GM19193 (cell line): Measurements from ENCODE around the gene FSCN2.

Experiments used
- POLR2A ChIP-seq: IDR thresholded peaks from 4 replicates; pipeline ENCODE4 v1.6.1; 2011; ENCODE audit not compliant: insufficient read depth, insufficient read length; ENCODE audit errors: extremely low read depth

FSCN2 gene

DNA sequence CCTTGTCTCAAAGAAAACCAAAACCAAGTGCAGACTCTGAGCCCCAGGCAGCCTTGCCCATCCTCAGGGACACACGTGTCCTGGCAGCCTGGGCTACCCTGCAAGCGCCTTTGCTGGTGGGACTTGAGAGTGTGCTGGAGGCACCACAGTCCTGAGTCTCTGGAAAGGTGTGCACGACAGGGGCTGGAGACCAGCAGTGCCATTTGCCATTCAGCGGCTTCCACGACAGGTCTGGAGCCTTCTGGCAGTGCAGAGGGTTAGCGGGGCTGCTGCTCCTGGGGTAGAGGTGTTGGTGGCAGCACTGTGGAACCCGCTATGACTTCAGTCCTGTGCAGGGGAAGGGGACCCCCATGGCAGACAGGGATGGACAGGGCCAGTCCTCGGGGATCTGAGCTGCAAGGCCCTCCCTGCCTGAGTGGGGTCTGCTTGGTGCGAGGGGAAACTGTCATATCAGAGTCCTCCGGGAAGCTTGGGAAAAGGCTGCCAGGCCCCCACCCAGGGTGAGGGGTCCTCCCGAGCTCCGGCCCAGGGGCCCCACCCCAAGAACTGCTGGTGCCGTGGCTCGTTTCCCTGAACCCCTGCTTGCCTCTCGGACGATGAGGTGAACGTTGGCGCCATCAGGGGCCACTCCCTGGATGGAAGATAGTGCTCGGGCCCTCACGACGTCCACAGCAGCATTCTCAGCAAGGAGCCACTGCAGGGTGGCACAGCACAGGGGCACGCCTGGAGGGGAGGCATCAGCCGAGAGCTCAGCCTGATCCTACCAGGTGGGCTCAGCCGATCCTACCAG is 17.2 kb downstream of the FSCN2 start:
- TF ChIP-seq POLR2A, result no peak

DNA sequence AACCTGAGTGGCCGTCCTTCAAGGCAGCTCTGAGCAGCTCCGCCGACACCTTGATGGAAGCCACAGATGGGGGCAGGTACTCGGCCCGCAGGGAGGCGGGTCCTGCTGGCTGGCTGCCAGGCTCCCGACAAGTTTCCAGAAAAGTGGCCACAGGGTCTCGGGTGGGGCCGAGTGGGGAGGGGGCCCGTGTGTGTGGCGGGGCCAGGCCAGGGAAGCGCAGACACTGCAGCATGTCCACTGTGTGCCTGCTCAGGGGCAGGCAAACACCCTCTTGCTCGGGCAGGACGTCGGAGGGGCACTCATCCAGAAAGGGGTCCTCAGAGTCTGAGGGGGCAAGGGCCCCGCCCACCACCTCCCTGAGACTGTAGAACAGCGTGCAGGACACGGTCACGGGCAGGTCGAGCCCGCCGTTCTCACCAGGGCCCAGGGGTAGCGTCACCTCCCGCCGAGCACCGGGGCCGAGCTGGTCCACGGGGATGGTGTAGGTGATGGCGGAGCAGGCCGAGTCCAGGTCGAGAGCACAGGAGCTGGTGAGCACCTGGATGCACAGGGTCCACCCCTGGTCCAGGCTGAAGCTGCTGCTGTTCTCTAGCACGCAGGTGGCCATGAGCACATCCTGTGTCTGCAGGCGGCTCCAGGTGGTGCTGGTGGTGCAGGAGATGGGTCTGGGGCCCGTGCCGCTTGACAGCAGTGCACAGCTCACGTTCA is 18.9 kb downstream of the FSCN2 start:
- TF ChIP-seq POLR2A, result no peak

DNA sequence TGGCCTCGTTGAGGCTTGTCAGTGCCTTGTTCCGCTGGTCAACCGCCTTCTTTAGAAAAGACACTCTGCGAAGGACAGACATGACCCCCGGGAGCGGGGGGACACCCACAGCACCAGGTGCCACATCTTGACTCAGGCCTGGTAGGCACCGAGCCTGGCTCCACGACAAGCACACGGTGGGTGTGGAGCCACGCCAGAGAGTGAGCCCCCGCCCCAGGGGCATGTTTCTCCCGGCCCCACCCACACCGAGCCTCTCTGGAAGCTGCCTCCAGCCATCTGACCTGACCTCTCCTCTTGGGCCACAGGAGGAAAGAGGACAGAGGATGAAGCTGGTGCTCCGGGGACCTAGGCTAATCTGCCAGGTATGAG is 19.4 kb downstream of the FSCN2 start:
- TF ChIP-seq POLR2A, result no peak

DNA sequence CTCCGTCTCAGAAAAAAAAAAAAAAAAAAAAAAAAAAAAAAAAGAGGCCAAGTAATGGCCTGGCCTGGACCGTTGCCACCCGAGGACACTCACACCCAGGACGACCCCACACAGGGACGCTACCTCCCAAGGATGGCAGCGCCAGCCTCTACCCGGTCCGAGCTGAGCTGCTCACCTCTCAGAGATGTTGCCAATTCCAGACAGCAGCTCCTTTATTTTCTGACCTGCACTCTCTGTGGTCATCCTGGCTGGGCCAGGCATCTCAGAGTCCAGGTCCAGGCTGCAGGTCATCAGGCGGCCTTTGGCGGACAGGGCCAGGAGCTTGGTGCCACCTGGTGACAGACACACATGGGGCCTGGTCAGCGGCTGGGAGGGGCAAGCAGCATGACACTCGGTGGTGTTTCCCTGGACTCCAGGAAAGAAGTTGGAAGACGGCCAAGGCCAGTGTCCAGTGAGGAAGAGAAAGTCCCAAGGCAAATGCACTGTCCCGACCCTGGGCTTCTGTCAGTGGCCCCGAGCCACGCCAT is 20.9 kb downstream of the FSCN2 start:
- TF ChIP-seq POLR2A, result no peak

DNA sequence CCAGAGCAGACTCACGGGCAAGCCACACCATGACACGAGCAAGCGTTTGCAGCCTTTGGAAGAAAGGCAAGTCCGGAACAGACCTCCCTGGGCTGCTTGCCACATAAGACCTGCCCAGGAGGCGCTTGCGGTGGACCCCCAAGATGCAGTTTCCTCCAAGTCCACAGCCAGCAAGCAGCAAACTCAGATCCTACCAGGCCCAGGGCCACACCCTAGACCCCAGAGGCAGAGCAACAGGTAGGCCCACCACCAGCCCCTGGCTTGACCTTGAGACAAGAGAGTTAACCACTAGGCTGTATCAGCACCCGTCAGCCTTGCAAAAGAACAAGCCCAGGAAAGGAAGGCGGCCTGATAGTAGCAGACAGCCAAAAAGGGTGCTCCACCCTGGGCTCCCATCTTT is 21.6 kb downstream of the FSCN2 start:
- no peak for TF ChIP-seq POLR2A

DNA sequence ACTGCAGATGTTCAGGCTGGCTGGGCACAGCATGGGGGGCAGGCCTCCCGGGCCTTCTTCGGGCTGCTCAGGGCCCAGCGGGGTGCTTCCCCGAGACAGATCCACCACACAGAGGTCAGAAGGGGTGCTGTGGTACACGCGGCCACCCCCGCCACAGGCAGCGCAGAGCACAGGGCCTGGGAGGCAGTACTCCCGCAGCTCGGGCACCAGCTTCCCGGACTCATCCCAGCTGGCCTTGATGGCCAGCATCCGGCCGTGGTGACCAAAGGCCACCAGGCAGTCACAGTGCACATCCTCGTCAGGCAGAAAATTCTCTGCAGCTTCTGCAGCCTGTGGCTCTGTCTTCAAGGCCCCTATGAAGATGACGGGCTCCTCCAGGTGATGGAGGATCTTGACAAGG is 22.1 kb downstream of the FSCN2 start:
- no peak for TF ChIP-seq POLR2A

DNA sequence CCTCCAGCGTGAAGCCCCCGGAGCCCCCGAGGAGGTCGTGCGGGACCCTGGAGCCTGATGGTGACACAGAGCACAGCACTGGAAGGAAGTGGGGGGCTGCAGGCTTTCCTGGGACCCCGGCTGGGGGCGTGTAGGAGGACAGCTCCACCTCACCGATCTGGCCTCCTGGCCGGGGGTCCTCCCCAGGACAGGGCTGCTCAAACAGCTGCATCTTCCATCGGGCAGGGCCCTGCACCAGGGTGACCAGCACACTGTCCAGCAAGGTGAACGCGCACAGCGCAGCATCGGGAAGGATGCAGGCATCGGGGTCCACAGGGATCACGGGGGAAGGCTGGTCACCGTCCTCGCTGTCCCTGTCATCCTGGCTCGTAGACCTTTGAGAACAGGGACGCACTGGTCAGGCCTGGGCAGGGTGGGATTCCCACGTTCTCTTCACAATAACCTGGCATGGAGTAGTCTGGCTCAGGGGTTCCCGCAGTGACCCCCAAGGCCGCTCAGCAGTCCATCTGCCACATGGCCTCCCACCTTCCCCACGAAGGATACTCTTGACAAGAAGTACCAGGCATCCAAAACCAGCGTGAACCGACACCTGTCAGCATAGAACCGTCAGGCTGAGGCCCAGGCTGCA is 22.8 kb downstream of the FSCN2 start:
- TF ChIP-seq POLR2A, result no peak

DNA sequence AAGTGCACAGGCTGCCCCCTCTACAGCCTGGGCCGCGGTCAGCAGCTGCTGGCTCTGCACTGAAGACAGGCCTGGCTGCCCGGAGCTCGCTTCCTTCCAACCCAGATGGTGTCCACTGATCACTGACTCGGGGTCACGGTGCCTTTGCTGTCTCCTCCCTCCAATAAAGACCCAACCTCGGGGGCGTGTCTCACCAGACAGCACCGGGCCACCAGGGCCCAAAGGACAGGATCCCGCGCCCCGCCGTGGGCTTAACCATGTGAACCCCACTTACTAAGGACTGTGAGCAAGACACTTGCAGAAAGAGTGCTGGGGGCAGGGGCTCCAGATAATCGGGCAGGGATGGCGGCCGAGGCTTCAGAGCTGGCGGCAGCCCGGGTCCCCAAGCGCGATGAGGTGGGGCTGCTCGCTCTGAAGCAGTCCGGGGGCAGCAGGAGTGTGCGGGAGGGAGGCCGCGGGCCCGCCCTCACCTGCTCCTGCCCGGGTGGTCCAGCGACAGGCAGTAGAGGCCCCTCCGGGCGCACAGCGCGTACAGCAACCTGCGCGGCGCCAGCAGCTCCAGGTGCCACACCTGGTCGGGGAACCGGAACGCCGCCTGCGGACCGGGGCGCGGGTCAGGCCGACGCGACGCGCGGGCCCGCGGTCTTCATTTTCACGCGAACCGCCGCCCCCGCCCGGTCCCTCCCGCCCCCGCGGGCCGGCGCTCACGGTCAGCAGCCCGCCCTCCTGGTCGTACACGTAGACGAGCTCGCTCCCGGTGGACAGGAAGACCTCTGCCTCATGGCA is 23.5 kb downstream of the FSCN2 start:
- no peak for TF ChIP-seq POLR2A

DNA sequence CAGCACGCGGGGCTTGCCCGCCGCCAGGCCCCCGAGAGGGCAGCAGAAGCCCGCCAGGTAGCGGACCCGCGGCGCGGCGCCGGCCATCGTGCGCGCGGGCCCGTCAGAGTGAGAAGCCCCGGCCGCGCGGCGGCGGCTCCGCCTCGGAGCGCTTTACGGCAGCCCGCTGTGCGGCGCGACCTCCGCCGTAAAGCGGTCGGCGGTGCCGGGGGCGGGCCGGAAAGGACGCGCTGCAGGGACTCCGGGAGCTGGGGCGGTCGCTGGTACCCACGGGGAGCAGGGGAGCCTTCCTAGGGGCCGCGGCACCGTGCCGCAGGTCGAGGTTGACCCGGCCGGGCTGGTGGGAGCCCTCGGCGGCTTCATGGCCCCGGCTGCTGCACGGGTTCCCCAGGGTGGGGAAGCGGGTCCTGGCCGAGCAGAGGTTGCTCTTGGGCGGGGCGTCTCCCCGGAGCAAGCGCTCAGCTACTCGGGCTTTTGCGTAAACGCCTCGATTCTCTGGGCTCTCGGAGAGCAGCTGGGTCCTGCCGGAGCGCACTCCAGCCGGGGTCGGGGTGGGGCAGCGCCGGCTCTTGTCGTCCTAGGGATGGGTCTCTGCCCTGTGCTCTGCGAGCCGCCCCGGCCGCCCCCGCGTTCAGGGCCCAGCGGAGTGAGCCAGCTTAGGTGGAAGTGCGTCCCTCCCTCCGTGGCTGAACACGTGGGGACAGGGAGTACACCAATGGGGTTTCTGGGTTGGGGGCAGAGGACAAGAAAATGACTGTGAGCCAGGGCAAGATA is 24.3 kb downstream of the FSCN2 start, which contains the start of gene FAAP100:
TSS of gene FAAP100 (minus strand) at position 110 of the 774 bp plus-strand sequence. CDS start at position 87, 23 bp downstream.
- TF ChIP-seq POLR2A, result peak; percentile 91

DNA sequence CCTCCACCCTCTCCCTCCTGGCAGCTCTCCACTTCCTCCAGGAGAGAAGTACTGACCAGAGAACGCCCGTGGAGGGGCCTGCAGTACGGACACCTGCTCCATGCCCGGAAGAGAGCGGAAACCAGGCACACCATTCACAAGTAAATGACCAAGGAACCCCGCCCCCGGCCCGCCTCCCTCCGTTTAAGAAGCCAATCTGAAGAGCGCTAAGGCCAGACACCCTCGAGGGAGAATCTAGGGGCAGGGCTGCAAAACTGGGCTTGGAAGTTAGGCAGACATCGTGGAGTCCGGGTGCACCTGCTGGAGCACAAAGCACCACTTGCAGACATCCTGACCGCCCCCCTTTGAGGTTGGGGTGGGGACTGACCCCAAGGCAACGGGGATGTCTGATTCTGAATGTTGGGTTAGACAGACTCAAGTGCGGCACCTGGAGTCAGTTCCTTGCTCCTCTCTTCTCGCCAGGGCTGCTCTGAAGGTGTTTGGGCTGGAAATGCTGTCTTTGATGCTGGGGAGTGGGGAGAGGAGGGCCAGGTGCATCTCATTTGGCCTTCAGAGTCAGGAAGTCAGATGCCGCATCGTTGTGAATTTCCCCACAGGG is 24.9 kb downstream of the FSCN2 start:
- TF ChIP-seq POLR2A, result peak; percentile 51

DNA sequence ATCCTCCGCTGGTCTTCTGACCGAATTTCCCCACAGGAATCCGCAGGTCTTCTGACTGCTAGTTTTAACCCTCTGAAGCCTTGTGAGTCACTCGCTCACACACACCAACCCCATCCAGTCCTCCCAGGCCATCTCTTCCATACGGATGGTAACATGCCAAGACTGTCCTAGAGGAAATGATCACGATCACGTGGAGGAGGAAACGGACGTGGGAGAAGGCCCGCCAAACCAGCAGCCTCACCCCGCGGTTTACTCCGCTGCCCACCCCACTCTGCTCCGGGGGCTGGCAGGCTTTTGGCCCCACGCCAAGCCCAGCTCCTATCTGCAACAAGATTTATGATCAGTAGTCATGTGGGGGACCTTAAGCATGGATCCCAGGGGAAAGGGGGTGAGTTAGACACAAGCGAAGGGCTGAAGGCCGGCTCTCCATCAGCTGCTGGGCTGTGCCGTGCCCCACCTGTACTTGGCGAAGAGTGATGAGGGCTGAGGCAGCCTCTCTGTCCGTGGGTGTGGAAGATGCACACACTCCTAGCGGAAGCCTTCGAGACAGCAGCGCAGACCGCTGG is 25.5 kb downstream of the FSCN2 start:
- TF ChIP-seq POLR2A, result no peak

DNA sequence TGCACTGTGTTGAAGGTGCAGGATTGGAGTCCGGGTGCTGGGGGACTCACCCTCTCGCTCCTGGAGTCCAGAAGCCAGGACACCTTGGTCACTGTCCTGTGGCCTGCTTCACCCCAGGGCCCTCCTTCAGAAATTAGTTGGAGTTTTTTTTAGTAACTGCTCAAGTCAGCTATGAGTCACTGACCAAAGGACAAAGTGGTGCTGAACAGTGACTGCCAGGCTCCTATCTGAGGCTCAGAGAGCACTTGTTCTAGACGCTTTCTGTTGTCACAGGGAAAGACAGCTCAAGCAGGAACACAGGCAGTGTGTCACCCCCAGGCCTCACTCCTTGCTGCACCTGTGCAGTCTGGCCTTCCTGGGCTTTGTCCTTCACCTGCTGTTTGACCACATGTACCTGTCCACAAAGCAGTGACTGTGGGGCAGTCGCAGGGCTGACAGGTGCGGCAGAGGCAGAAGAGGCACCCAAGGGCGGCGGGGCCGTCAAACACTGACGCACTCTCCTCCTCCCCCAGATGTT is 28.1 kb downstream of the FSCN2 start:
- no peak for TF ChIP-seq POLR2A

DNA sequence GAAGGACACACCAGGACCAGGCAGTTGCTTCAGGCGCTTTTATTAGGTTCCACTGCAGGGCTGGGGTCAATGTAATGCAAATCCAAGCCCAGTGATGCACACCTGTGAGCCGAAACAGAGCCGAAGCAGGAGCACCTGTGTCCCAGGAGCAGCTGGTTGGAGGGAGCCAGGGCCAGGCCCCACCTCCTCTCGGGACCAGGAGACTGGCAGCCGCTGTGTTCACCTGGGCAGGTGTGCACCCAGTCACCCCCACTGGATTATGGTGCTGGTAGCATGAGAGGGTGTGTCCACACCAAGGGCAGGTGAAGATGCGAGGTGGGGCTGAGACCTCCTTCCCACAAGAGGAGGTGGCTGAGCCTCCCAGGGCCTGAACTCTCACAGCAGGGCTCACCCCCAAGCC is 28.7 kb downstream of the FSCN2 start:
- TF ChIP-seq POLR2A, result no peak
